Measurements from ENCODE around the gene LAPTM5.

DNA sequence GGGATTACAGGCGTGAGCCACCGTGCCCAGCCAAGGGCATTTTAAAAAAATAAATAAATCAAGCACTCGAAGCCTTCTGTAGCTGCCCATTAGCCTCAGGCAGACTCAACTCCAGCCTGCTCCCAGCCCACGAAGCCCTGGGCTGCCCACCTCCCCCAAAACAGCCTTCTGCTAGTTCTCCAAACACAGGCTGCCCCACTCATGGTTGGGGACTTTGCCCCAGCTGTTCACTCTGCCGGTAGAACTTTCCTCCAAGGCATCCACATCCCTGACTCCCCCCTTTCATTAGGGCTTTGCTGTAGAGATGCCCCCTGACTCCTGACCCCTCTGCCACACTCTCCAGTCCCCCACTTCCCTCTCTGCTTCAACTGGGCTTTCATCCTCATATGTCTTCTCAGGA, 29.7 kb upstream of the LAPTM5 start:
- TF ChIP-seq, protein P1, sequence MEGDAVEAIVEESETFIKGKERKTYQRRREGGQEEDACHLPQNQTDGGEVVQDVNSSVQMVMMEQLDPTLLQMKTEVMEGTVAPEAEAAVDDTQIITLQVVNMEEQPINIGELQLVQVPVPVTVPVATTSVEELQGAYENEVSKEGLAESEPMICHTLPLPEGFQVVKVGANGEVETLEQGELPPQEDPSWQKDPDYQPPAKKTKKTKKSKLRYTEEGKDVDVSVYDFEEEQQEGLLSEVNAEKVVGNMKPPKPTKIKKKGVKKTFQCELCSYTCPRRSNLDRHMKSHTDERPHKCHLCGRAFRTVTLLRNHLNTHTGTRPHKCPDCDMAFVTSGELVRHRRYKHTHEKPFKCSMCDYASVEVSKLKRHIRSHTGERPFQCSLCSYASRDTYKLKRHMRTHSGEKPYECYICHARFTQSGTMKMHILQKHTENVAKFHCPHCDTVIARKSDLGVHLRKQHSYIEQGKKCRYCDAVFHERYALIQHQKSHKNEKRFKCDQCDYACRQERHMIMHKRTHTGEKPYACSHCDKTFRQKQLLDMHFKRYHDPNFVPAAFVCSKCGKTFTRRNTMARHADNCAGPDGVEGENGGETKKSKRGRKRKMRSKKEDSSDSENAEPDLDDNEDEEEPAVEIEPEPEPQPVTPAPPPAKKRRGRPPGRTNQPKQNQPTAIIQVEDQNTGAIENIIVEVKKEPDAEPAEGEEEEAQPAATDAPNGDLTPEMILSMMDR (IDR thresholded peaks at IDR 0.05): no peak
- TF ChIP-seq EZH2phosphoT487 (IDR thresholded peaks at IDR 0.05): no peak
- no peak for TF ChIP-seq EZH2 (IDR thresholded peaks at IDR 0.05)

Measured in neural progenitor cell (in vitro differentiated cells).